ENCODE results near the gene ABCD1.
"Not testable (repeated sequence)": the region's sequence is repeated elsewhere in the genome, so short reads cannot be mapped to it uniquely, and the experiment has no call there.

The ABCD1 gene

GRCh38 chrX:153714256-153714655 is 10.4 kb upstream of the ABCD1 start:
- DNase-seq: no peak

- no peak for DNase-seq
Observed at GRCh38 chrX:153717445-153717844, 7.2 kb upstream of the ABCD1 start.

GRCh38 chrX:153719238-153719637 is 5.4 kb upstream of the ABCD1 start:
- no peak for DNase-seq

GRCh38 chrX:153719701-153720100 is 5.0 kb upstream of the ABCD1 start:
- no peak for DNase-seq

GRCh38 chrX:153722704-153723350 is 1.8 kb upstream of the ABCD1 start:
- no peak for DNase-seq

GRCh38 chrX:153723351-153724251 is 1.1 kb upstream of the ABCD1 start:
- peak; percentile 54 for DNase-seq

GRCh38 chrX:153725039-153725831 is 579 bp downstream of the ABCD1 start:
- peak; percentile 24 for DNase-seq

GRCh38 chrX:153725832-153726285 is 1.2 kb downstream of the ABCD1 start:
- no peak for DNase-seq

- DNase-seq: peak; percentile 41
Observed at GRCh38 chrX:153726286-153727122, 1.8 kb downstream of the ABCD1 start.

GRCh38 chrX:153727123-153727931 is 2.7 kb downstream of the ABCD1 start:
- DNase-seq: no peak

GRCh38 chrX:153728095-153728494 is 3.4 kb downstream of the ABCD1 start:
- DNase-seq: no peak

- no peak for DNase-seq
Observed at GRCh38 chrX:153728951-153729631, 4.4 kb downstream of the ABCD1 start.

GRCh38 chrX:153730115-153730514 is 5.5 kb downstream of the ABCD1 start:
- not testable (repeated sequence) for DNase-seq

GRCh38 chrX:153731117-153731844 is 6.6 kb downstream of the ABCD1 start:
- DNase-seq: no peak

GRCh38 chrX:153731845-153732215 is 7.2 kb downstream of the ABCD1 start:
- no peak for DNase-seq

- DNase-seq: no peak
Observed at GRCh38 chrX:153732401-153732800, 7.7 kb downstream of the ABCD1 start.

GRCh38 chrX:153733651-153734240 is 9.1 kb downstream of the ABCD1 start:
- DNase-seq: no peak

GRCh38 chrX:153734871-153735270 is 10.2 kb downstream of the ABCD1 start:
- DNase-seq: no peak

- peak; percentile 34 for DNase-seq
Observed at GRCh38 chrX:153735274-153735673, 10.6 kb downstream of the ABCD1 start.

All from central memory CD4-positive, alpha-beta T cell (primary cell).